WI38 (cell line): ENCODE results near the gene RCC1.
"Not testable (repeated sequence)": the region's sequence is repeated elsewhere in the genome, so short reads cannot be mapped to it uniquely, and the experiment has no call there.

ENCODE experiments used
- H3K4me3 ChIP-seq: 2 replicates; pipeline ENCODE4 v1.5.1; 2011; ENCODE audit warnings: low read depth, mild to moderate bottlenecking, control low read depth, low read length
- CTCF ChIP-seq: IDR thresholded peaks from 2 replicates; pipeline ENCODE4 v1.5.1; 2012; ENCODE audit warnings: low read depth, mild to moderate bottlenecking, control low read depth, low read length

The RCC1 gene

GRCh38 chr1:28538286-28538685 is 32.4 kb downstream of the RCC1 start:
- TF ChIP-seq CTCF, result no peak
- no peak overlapping the region for H3K4me3 ChIP-seq

GRCh38 chr1:28540651-28541050 is 34.8 kb downstream of the RCC1 start:
- TF ChIP-seq CTCF, result no peak
- no peak overlapping the region for H3K4me3 ChIP-seq

GRCh38 chr1:28541414-28542015 is 35.7 kb downstream of the RCC1 start:
- not testable (repeated sequence) for H3K4me3 ChIP-seq

GRCh38 chr1:28545246-28545628 is 39.4 kb downstream of the RCC1 start:
- TF ChIP-seq CTCF, result no peak
- no peak overlapping the region for H3K4me3 ChIP-seq

GRCh38 chr1:28548318-28548717 is 42.5 kb downstream of the RCC1 start:
- H3K4me3 ChIP-seq, result no peak overlapping the region
- no peak for TF ChIP-seq CTCF

- no peak overlapping the region for H3K4me3 ChIP-seq
- no peak for TF ChIP-seq CTCF
Measured at GRCh38 chr1:28551381-28551780, 45.5 kb downstream of the RCC1 start.

GRCh38 chr1:28552758-28553663 is 47.2 kb downstream of the RCC1 start, which contains the start of gene TRNAU1AP:
Gene TRNAU1AP (plus strand): TSS chr1:28553085. CDS start chr1:28553111, 26 bp downstream.
- H3K4me3 ChIP-seq, result peak within 1 kb of the TSS; percentile 97
- no peak for TF ChIP-seq CTCF

GRCh38 chr1:28560886-28561285 is 55.0 kb downstream of the RCC1 start:
- H3K4me3 ChIP-seq, result no peak overlapping the region
- TF ChIP-seq CTCF, result no peak
